Panc1 (cell line): ENCODE data around the gene USH2A. TPM values are rescaled to one million over a fixed set of nuclear protein-coding genes. Genes with fewer than 3 reads are reported as not detected.

Source experiments
- ATAC-seq: fragments of 200-7000 bp; cut with Tn5 transposase; 2 replicates; pipeline ENCODE4 v1.9.1; 2020; ENCODE audit warnings: mild to moderate bottlenecking, moderate library complexity
- BruUV-seq: library from RNA; stranded (reverse); fragments of 400-500 nt; replicated peaks from 2 replicates; lab custom pipeline; 2021; lab: Mats Ljungman, UMichigan
- CTCF ChIA-PET: fragments of 300-600 bp; sonication (Branson Sonifier 250); formaldehyde crosslinking; loops from one replicate; lab custom pipeline; 2022; ENCODE audit warnings: antibody characterized with exemption; lab: Charles Lee
- POLR2A ChIA-PET: fragments of 300-600 bp; sonication (Branson Sonifier 250); formaldehyde crosslinking; loops from one replicate; lab custom pipeline; 2022; ENCODE audit warnings: antibody characterized with exemption; lab: Charles Lee
- DNase-seq: peaks from one replicate; pipeline ENCODE4 v3.0.0-alpha.2; 2010; ENCODE audit warnings: low read depth, low spot score
- H3K27ac ChIP-seq: 2 replicates; pipeline ENCODE4 v1.5.1; 2011; ENCODE audit warnings: mild to moderate bottlenecking, low read length, inconsistent platforms
- H3K27me3 ChIP-seq: fragments of 200-500 bp; sonication (Bioruptor generic); 2 replicates; pipeline ENCODE4 v1.6.0; 2014; ENCODE audit warnings: low read length, inconsistent platforms; ENCODE audit not compliant: control insufficient read depth, insufficient read depth
- H3K36me3 ChIP-seq: fragments of 200-500 bp; sonication (Bioruptor generic); 2 replicates; pipeline ENCODE4 v1.5.1; 2014; ENCODE audit warnings: inconsistent platforms, mild to moderate bottlenecking, low read length, moderate library complexity; ENCODE audit not compliant: control insufficient read depth, insufficient read depth
- H3K4me1 ChIP-seq: 2 replicates; pipeline ENCODE4 v1.5.1; 2011; ENCODE audit warnings: inconsistent platforms, mild to moderate bottlenecking, low read length, moderate library complexity; ENCODE audit not compliant: control insufficient read depth, insufficient read depth
- H3K4me3 ChIP-seq, 2 experiments: 2 replicates each; pipeline ENCODE4 v1.5.1; 2011 to 2012; ENCODE audit warnings: low read depth in 2 of 2, low read length in 2 of 2, mild to moderate bottlenecking in 2 of 2, inconsistent platforms in 1 of 2, moderate library complexity in 1 of 2
- H3K9me3 ChIP-seq: fragments of 200-500 bp; sonication (Bioruptor generic); 2 replicates; pipeline ENCODE4 v1.5.1; 2014; ENCODE audit warnings: low read depth, mild to moderate bottlenecking, inconsistent platforms, low read length, moderate library complexity; ENCODE audit not compliant: control insufficient read depth, insufficient read depth
- CTCF ChIP-seq: fragments of 450-650 bp; IDR thresholded peaks from 2 replicates; pipeline ENCODE4 v1.5.1; 2017; ENCODE audit warnings: mild to moderate bottlenecking
- POLR2AphosphoS5 ChIP-seq: IDR thresholded peaks from 2 replicates; pipeline ENCODE4 v1.6.1; 2012; ENCODE audit warnings: mild to moderate bottlenecking, low read depth, low read length, moderate library complexity
- REST ChIP-seq, 2 experiments: IDR thresholded peaks; 2 replicates each; pipeline ENCODE4 v1.6.1; 2011 to 2012; ENCODE audit warnings: low read depth in 2 of 2, control low read depth in 1 of 2, low read length in 1 of 2, mild to moderate bottlenecking in 1 of 2, moderate library complexity in 1 of 2; ENCODE audit not compliant: insufficient read depth in 1 of 2
- SIN3A ChIP-seq: IDR thresholded peaks from 2 replicates; pipeline ENCODE4 v1.6.1; 2012; ENCODE audit warnings: low read depth, mild to moderate bottlenecking, low read length, moderate library complexity, borderline replicate concordance; ENCODE audit not compliant: insufficient read depth
- TCF7L2 ChIP-seq: IDR thresholded peaks from 2 replicates; pipeline ENCODE4 v1.6.1; 2011; ENCODE audit warnings: mild to moderate bottlenecking, low read depth, low read length, inconsistent platforms
- in situ Hi-C: cut with HindIII; loops from 2 replicates; pipeline ENCODE4 v1.10.0; 2016; ENCODE audit warnings: low sequenced_read_pairs, low pct_unique_long_range_greater_than_20kb
- intact Hi-C: fragments of 100-400 bp; cut with micrococcal nuclease; formaldehyde crosslinking; loops from one replicate; pipeline ENCODE4 v1.10.0; 2022; ENCODE audit not compliant: unreplicated experiment
- total RNA-seq: library from RNA; stranded (reverse); gene quantifications from one replicate; pipeline ENCODE4 v1.2.1, GENCODE V29; 2021; ENCODE audit not compliant: unreplicated experiment

USH2A gene
- total RNA-seq, 1 experiment from 2014 or later: not detected

- no peak for ATAC-seq
- ChIA-PET POLR2A (no interaction called here), CTCF (no interaction called here)
- H3K27ac ChIP-seq: no peak overlapping the region
- H3K27me3 ChIP-seq: no peaks in the 10 kb centered on the region
- no peaks in the 10 kb centered on the region for H3K36me3 ChIP-seq
- no peaks in the 10 kb centered on the region for H3K4me1 ChIP-seq
- in situ Hi-C loops (no loop called here), intact Hi-C loops (no loop called here)
- BruUV-seq: no TSS peak
- no peak overlapping the region for H3K4me3 ChIP-seq
- TF ChIP-seq REST (IDR thresholded peaks at IDR 0.05; ENCODE audit: insufficient read depth in 1 of 2, low read depth in 2 of 2, low read length in 1 of 2) (no peak), POLR2AphosphoS5 (no peak)
- no peak for DNase-seq
- no peaks in the 10 kb centered on the region for H3K9me3 ChIP-seq
These were observed 625.4 kb downstream of the USH2A start for GRCh38 chr1:215797859-215798258.

- TF ChIP-seq SIN3A: no peak
- intact Hi-C loops (no loop called here), in situ Hi-C loops (no loop called here)
- Histone ChIP-seq H3K9me3 (no peaks in the 10 kb centered on the region), H3K27ac (no peak overlapping the region), H3K27me3 (no peaks in the 10 kb centered on the region), H3K4me1 (no peaks in the 10 kb centered on the region), H3K4me3 (no peak overlapping the region), H3K36me3 (no peaks in the 10 kb centered on the region)
- BruUV-seq: no TSS peak
- no peak for DNase-seq
- ChIA-PET POLR2A (no interaction called here), CTCF (no interaction called here)
- no peak for ATAC-seq
These were observed 629.1 kb downstream of the USH2A start for GRCh38 chr1:215794156-215794555.

- Histone ChIP-seq H3K4me3 (no peak overlapping the region), H3K27me3 (no peaks in the 10 kb centered on the region), H3K36me3 (no peaks in the 10 kb centered on the region), H3K9me3 (no peaks in the 10 kb centered on the region), H3K27ac (no peak overlapping the region), H3K4me1 (no peaks in the 10 kb centered on the region)
- TF ChIP-seq REST (IDR thresholded peaks at IDR 0.05; ENCODE audit: insufficient read depth in 1 of 2, low read depth in 2 of 2, low read length in 1 of 2) (no peak), POLR2AphosphoS5 (no peak), TCF7L2 (no peak), CTCF (peak; percentile 38; the same call in 1 of the 2 replicates), SIN3A (no peak)
- intact Hi-C loops: no loop called here
- CTCF ChIA-PET: no interaction called here
- in situ Hi-C loops: no loop called here
- no peak for ATAC-seq
- BruUV-seq: no TSS peak
- POLR2A ChIA-PET: no interaction called here
- DNase-seq: no peak
These were observed 630.1 kb downstream of the USH2A start for GRCh38 chr1:215793180-215793579.
